SK-N-SH (cell line): ENCODE measurements around the gene RNF187. TPM values are rescaled to one million over a fixed set of nuclear protein-coding genes. Genes with fewer than 3 reads are reported as not detected.

ENCODE experiments used
- CTCF ChIA-PET: fragments of 300-600, 350-600 bp; formaldehyde crosslinking; extraction: SDS; loops from one replicate; lab custom pipeline; 2021; lab: Yijun Ruan, JAX
- POLR2A ChIA-PET: fragments of 350-600 bp; sonication (Branson Sonifier 250); formaldehyde crosslinking; extraction: SDS; loops from one replicate; lab custom pipeline; 2020; ENCODE audit warnings: antibody characterized with exemption, inconsistent platforms; lab: Yijun Ruan, JAX
- DNase-seq: peaks from one replicate; pipeline ENCODE4 v3.0.0; 2012
- H2AFZ ChIP-seq: fragments of 200-600 bp; sonication (generic); 2 replicates; pipeline ENCODE4 v1.8.1; 2016; ENCODE audit warnings: antibody characterized with exemption, mild to moderate bottlenecking, low read depth
- H3F3A ChIP-seq: fragments of 200-600 bp; sonication (generic); replicated peaks from 2 replicates; pipeline ENCODE3; 2016; ENCODE audit warnings: antibody characterized with exemption, mild to moderate bottlenecking; ENCODE audit not compliant: insufficient read depth
- H3K27ac ChIP-seq, 2 experiments: fragments of 200-500 bp in 1 of 2; fragments of 200-600 bp in 1 of 2; sonication (Bioruptor generic) in 1 of 2; sonication (generic), shearing (Covaris generic) in 1 of 2; 2 replicates each; pipeline versions ENCODE4 v1.5.1 to v1.6.1; 2014 to 2016; ENCODE audit warnings: low read depth in 2 of 2, inconsistent platforms in 1 of 2, low read length in 1 of 2, mild to moderate bottlenecking in 1 of 2, mixed read lengths in 1 of 2
- H3K27me3 ChIP-seq: fragments of 200-600 bp; sonication (generic), shearing (Covaris generic); 2 replicates; pipeline ENCODE4 v1.6.1; 2016; ENCODE audit warnings: mixed run types; ENCODE audit not compliant: insufficient read depth
- H3K36me3 ChIP-seq, 2 experiments: fragments of 200-500 bp in 1 of 2; fragments of 200-600 bp in 1 of 2; sonication (Bioruptor generic) in 1 of 2; sonication (generic) in 1 of 2; replicated peaks in 1 of 2; 2 replicates each; pipeline versions ENCODE3 to v1.5.1; 2014 to 2016; ENCODE audit warnings: low read length in 1 of 2, mild to moderate bottlenecking in 1 of 2; ENCODE audit not compliant: insufficient read depth in 2 of 2, control insufficient read depth in 1 of 2
- H3K4me1 ChIP-seq, 2 experiments: fragments of 200-500 bp in 1 of 2; fragments of 200-600 bp in 1 of 2; sonication (Bioruptor generic) in 1 of 2; sonication (generic), shearing (Covaris generic) in 1 of 2; 2 replicates each; pipeline versions ENCODE4 v1.5.1 to v1.6.1; 2014 to 2016; ENCODE audit warnings: low read depth in 1 of 2, low read length in 1 of 2, mixed run types in 1 of 2; ENCODE audit not compliant: insufficient read depth in 2 of 2, control insufficient read depth in 1 of 2
- H3K4me2 ChIP-seq: fragments of 200-600 bp; sonication (generic), shearing (Covaris generic); 2 replicates; pipeline ENCODE4 v1.6.1; 2017; ENCODE audit warnings: mixed run types
- H3K4me3 ChIP-seq, 2 experiments: fragments of 200-500 bp in 1 of 2; fragments of 200-600 bp in 1 of 2; sonication (Bioruptor generic) in 1 of 2; sonication (generic), shearing (Covaris generic) in 1 of 2; 2 replicates each; pipeline versions ENCODE4 v1.5.1 to v1.8.1; 2014 to 2016; ENCODE audit warnings: low read depth in 2 of 2, inconsistent platforms in 1 of 2, low read length in 1 of 2, mild to moderate bottlenecking in 1 of 2, mixed read lengths in 1 of 2, moderate library complexity in 1 of 2
- H3K79me2 ChIP-seq: fragments of 200-600 bp; sonication (generic); 2 replicates; pipeline ENCODE4 v1.8.1; 2017; ENCODE audit warnings: mild to moderate bottlenecking; ENCODE audit not compliant: insufficient read depth
- H3K9ac ChIP-seq: fragments of 200-600 bp; sonication (generic); 2 replicates; pipeline ENCODE4 v1.6.1; 2017; ENCODE audit warnings: mixed run types
- H3K9me2 ChIP-seq: fragments of 200-600 bp; sonication (generic); 2 replicates; pipeline ENCODE4 v1.6.1; 2017; ENCODE audit warnings: mixed run types
- H3K9me3 ChIP-seq: fragments of 200-600 bp; sonication (generic); 2 replicates; pipeline ENCODE4 v1.6.1; 2017; ENCODE audit warnings: mixed run types, mild to moderate bottlenecking, moderate library complexity
- H4K20me1 ChIP-seq: fragments of 200-600 bp; sonication (generic); 2 replicates; pipeline ENCODE4 v1.6.1; 2017; ENCODE audit warnings: mild to moderate bottlenecking, mixed run types; ENCODE audit not compliant: insufficient read depth
- ELF1 ChIP-seq: IDR thresholded peaks from 2 replicates; pipeline ENCODE4 v1.4.0; 2012
- EP300 ChIP-seq, 2 experiments: IDR thresholded peaks; 2 replicates each; pipeline versions ENCODE4 v1.4.0 to v1.6.1; 2012; ENCODE audit warnings: borderline replicate concordance in 1 of 2, low read depth in 1 of 2, low read length in 1 of 2
- GABPA ChIP-seq: IDR thresholded peaks from 2 replicates; pipeline ENCODE4 v1.4.0; 2012; ENCODE audit warnings: low read depth, mild to moderate bottlenecking
- GATA2 ChIP-seq: sonication (generic); formaldehyde crosslinking; IDR thresholded peaks from 2 replicates; pipeline ENCODE4 v1.5.0; 2020; ENCODE audit warnings: mild to moderate bottlenecking, missing genetic modification reagents
- NRF1 ChIP-seq: IDR thresholded peaks from 2 replicates; pipeline ENCODE4 v1.6.1; 2012; ENCODE audit warnings: low read depth, mild to moderate bottlenecking, low read length
- TEAD4 ChIP-seq: IDR thresholded peaks from 2 replicates; pipeline ENCODE4 v1.4.0; 2012; ENCODE audit warnings: mild to moderate bottlenecking, borderline replicate concordance; ENCODE audit not compliant: insufficient read depth
- YY1 ChIP-seq: IDR thresholded peaks from 2 replicates; pipeline ENCODE4 v1.4.0; 2012; ENCODE audit warnings: low read depth, mild to moderate bottlenecking
- whole genome bisulfite sequencing: methylation state at CpG from one replicate; pipeline ENCODE4 v1.1.6; 2017; ENCODE audit warnings: low lambda C conversion rate; 5-methylcytosine and 5-hydroxymethylcytosine counted together
- polyA plus RNA-seq, 3 experiments: library from polyadenylated mRNA; depleted of rRNA; stranded (reverse); fragments of >200 nt; gene quantifications; 2 replicates each; pipeline ENCODE4 v1.2.3, GENCODE V29; 2012
- TF ChIP-seq, protein P1 (sequence below): fragments of 150-350 bp; IDR thresholded peaks from 2 replicates; pipeline ENCODE4 v1.6.1; 2016; ENCODE audit warnings: mild to moderate bottlenecking, low read depth, low read length
- TF ChIP-seq, protein P2 (sequence below): fragments of 150-350 bp; IDR thresholded peaks from 2 replicates; pipeline ENCODE4 v1.6.1; 2017; ENCODE audit warnings: antibody characterized with exemption, low read length, low read depth, borderline replicate concordance
- TF ChIP-seq, protein P3 (sequence below): IDR thresholded peaks from 2 replicates; pipeline ENCODE4; 2012
- TF ChIP-seq, protein P4 (sequence below): IDR thresholded peaks from 2 replicates; pipeline ENCODE4 v1.4.0; 2012; ENCODE audit warnings: low read depth
- TF ChIP-seq, protein P5 (sequence below): IDR thresholded peaks from 2 replicates; pipeline ENCODE4 v1.6.1; 2012; ENCODE audit warnings: mild to moderate bottlenecking, low read depth, low read length, moderate library complexity

Gene RNF187
- polyA plus RNA-seq, 1 of the 3 experiments (the other 2 are of a cell fraction), result 71.1 TPM

DNA sequence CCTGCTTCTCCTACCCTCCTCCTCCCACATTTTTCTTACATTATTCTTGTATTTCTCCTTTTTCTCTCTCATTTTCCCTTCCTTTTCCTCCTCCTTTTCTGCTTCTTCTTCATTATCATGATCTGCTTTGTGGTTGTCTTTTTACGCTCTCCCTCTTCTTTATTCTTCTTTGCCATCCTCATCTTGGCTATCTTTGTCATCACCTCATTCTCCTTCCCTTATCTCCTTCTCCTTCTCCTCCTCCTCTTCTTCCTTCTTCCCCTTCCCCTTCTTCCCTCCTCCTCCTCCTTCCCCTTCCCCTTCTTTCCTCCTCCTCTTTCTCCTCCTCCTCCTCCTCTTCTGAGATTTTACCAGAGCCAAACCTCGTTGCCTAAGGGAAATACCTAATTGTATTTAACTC, 30.5 kb downstream of the RNF187 start:
- H3K9me2 ChIP-seq, result no peaks in the 10 kb centered on the region
- no peak overlapping the region for H3K4me2 ChIP-seq
- H3K36me3 ChIP-seq, result no peaks in the 10 kb centered on the region
- no peaks in the 10 kb centered on the region for H3K79me2 ChIP-seq
- no peaks in the 10 kb centered on the region for H3F3A ChIP-seq
- POLR2A ChIA-PET, result no interaction called here
- H3K4me1 ChIP-seq, result no peaks in the 10 kb centered on the region
- H3K4me3 ChIP-seq, result no peak overlapping the region
- CTCF ChIA-PET, result no interaction called here
- H2AFZ ChIP-seq, result no peak overlapping the region
- no peak for DNase-seq
- no peak overlapping the region for H3K27ac ChIP-seq
- no peaks in the 10 kb centered on the region for H4K20me1 ChIP-seq
- H3K9ac ChIP-seq, result no peak overlapping the region
- H3K27me3 ChIP-seq, result peaks cover 29% of the 10 kb centered on the region; the same call in 1 of the 2 replicates
- TF ChIP-seq, protein P1, sequence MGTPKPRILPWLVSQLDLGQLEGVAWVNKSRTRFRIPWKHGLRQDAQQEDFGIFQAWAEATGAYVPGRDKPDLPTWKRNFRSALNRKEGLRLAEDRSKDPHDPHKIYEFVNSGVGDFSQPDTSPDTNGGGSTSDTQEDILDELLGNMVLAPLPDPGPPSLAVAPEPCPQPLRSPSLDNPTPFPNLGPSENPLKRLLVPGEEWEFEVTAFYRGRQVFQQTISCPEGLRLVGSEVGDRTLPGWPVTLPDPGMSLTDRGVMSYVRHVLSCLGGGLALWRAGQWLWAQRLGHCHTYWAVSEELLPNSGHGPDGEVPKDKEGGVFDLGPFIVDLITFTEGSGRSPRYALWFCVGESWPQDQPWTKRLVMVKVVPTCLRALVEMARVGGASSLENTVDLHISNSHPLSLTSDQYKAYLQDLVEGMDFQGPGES, result no peak
- TF ChIP-seq TEAD4, result no peak
- TF ChIP-seq, protein P2, sequence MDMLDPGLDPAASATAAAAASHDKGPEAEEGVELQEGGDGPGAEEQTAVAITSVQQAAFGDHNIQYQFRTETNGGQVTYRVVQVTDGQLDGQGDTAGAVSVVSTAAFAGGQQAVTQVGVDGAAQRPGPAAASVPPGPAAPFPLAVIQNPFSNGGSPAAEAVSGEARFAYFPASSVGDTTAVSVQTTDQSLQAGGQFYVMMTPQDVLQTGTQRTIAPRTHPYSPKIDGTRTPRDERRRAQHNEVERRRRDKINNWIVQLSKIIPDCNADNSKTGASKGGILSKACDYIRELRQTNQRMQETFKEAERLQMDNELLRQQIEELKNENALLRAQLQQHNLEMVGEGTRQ, result no peak
- TF ChIP-seq, protein P3, sequence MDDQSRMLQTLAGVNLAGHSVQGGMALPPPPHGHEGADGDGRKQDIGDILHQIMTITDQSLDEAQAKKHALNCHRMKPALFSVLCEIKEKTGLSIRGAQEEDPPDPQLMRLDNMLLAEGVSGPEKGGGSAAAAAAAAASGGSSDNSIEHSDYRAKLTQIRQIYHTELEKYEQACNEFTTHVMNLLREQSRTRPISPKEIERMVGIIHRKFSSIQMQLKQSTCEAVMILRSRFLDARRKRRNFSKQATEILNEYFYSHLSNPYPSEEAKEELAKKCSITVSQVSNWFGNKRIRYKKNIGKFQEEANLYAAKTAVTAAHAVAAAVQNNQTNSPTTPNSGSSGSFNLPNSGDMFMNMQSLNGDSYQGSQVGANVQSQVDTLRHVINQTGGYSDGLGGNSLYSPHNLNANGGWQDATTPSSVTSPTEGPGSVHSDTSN, result no peak
- no peak for TF ChIP-seq YY1
- TF ChIP-seq GABPA, result no peak
- TF ChIP-seq, protein P4, sequence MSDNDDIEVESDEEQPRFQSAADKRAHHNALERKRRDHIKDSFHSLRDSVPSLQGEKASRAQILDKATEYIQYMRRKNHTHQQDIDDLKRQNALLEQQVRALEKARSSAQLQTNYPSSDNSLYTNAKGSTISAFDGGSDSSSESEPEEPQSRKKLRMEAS, result no peak
- no peak for TF ChIP-seq ELF1
- no peak for TF ChIP-seq GATA2
- no peaks in the 10 kb centered on the region for H3K9me3 ChIP-seq
- WGBS, result 17% methylated on average over 2 of the region's 2 CpGs

DNA sequence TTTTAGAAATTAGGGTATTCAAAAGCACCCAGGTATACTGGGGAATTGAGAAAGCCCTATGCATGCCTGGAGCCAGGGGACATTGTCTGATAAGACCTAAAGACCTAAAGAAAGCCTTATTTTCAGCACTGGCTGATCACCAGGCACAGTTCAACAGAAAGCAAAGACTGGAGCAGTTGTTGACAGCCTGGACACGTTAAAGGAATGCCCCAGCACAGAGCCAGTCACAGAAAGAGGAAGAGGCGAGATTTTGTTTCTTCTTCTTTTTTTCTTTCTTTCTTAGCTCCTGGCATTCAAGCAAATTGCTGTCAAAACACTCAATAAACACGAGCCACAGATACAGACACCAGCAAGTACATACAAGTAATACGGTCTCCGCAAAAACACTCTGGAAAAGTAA, 40.4 kb downstream of the RNF187 start:
- no peaks in the 10 kb centered on the region for H3F3A ChIP-seq
- H3K4me1 ChIP-seq, result no peaks in the 10 kb centered on the region
- no peaks in the 10 kb centered on the region for H3K9me3 ChIP-seq
- no peak overlapping the region for H2AFZ ChIP-seq
- no peak overlapping the region for H3K4me2 ChIP-seq
- H4K20me1 ChIP-seq, result no peaks in the 10 kb centered on the region
- no peaks in the 10 kb centered on the region for H3K36me3 ChIP-seq
- H3K27ac ChIP-seq, result no peak overlapping the region
- no peak overlapping the region for H3K9ac ChIP-seq
- H3K9me2 ChIP-seq, result no peaks in the 10 kb centered on the region
- WGBS, result 19% methylated on average over 5 of the region's 5 CpGs
- no peaks in the 10 kb centered on the region; the same call in 1 of the 2 replicates for H3K27me3 ChIP-seq
- H3K4me3 ChIP-seq, result no peak overlapping the region
- no peaks in the 10 kb centered on the region for H3K79me2 ChIP-seq
- TF ChIP-seq TEAD4 (no peak), NRF1 (no peak), EP300 (IDR thresholded peaks at IDR 0.05; ENCODE audit: borderline replicate concordance in 1 of 2, low read depth in 1 of 2, low read length in 1 of 2) (no peak)
- TF ChIP-seq, protein P5, sequence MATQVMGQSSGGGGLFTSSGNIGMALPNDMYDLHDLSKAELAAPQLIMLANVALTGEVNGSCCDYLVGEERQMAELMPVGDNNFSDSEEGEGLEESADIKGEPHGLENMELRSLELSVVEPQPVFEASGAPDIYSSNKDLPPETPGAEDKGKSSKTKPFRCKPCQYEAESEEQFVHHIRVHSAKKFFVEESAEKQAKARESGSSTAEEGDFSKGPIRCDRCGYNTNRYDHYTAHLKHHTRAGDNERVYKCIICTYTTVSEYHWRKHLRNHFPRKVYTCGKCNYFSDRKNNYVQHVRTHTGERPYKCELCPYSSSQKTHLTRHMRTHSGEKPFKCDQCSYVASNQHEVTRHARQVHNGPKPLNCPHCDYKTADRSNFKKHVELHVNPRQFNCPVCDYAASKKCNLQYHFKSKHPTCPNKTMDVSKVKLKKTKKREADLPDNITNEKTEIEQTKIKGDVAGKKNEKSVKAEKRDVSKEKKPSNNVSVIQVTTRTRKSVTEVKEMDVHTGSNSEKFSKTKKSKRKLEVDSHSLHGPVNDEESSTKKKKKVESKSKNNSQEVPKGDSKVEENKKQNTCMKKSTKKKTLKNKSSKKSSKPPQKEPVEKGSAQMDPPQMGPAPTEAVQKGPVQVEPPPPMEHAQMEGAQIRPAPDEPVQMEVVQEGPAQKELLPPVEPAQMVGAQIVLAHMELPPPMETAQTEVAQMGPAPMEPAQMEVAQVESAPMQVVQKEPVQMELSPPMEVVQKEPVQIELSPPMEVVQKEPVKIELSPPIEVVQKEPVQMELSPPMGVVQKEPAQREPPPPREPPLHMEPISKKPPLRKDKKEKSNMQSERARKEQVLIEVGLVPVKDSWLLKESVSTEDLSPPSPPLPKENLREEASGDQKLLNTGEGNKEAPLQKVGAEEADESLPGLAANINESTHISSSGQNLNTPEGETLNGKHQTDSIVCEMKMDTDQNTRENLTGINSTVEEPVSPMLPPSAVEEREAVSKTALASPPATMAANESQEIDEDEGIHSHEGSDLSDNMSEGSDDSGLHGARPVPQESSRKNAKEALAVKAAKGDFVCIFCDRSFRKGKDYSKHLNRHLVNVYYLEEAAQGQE, result no peak
- TF ChIP-seq, all 33 proteins: peak for 0
- no peak for DNase-seq
- ChIA-PET CTCF (interaction anchor here (1.0 to 1.2 kb wide), 3 partner anchors 13 to 528 kb away, joined by 3 to 5 read pairs (median 4); no protein-coding TSS in a partner anchor), POLR2A (no interaction called here)
